NCI-H2029 (cell line): ENCODE data around the gene CREG1.
A peak's percentile ranks its signal among the peaks of the same experiment; 100 is the strongest.
"Not testable (repeated sequence)": the region's sequence is repeated elsewhere in the genome, so short reads cannot be mapped to it uniquely, and the experiment has no call there.

Source experiments
- DNase-seq: peaks from one replicate; lab custom pipeline; 2025; lab: John Stamatoyannopoulos, UW

Gene CREG1

DNA sequence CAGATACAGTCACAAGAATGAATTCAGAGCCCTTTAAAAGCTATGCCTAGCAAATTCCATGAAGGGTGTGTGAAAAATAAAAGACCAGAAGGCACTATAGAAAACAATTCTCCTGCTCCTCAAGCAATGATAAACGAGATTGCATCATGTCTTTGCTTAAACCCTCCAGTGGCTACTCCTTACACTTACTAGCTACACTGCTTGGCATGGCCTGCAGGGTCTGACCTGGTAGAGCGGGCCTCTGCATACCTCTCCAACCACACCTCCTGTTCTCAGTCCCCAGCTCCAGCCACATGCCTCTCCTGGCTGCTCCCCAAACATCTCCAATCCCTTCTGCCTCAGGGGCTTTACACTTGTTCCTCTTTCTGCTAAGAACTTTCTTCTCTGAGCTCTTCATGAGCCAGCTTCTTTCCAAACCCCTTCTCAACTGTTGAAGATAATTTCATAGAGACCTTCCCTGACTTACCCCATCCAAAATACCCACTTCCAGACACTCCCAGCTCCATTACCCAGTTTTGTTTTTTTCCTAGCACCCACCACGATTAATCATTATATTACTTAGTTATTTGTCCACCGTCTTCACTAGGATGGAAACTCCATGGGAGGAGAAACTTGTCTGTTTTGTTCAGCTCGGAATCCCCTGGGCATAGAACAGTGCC is 11.2 kb upstream of the CREG1 start:
- no peak for DNase-seq

DNA sequence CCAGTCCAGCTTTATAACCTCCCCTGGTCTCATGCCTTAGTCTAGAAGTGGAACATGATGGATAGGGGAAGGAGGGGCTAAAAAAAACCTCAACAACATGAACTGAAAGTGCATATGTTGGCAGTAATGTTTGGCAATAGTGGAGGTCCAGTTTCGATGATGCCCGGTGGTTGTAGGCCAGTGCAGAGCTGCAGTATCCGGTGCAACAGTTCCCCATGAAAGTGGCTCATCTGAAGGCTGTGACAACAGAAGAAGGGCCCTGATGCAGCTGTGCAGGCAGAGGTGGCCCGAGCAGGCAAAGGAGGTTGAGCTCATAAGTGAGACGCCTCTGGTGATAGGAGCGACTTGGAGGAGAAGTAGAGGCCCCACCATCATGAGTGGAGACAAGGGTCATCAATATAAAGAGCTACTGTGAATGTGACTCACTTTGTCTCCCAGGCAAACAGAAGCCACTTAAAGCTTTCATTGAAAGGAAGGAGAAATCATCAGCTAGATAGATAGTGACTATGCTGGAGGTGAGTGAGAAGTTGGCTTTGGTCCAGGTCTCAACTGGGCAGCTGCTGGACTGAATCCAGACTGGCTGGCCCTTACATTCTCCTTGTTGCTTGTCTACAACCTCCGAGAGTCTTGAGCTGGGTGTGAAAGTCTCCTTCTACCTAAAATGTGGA is 10.2 kb upstream of the CREG1 start:
- peak; percentile 54 for DNase-seq

DNA sequence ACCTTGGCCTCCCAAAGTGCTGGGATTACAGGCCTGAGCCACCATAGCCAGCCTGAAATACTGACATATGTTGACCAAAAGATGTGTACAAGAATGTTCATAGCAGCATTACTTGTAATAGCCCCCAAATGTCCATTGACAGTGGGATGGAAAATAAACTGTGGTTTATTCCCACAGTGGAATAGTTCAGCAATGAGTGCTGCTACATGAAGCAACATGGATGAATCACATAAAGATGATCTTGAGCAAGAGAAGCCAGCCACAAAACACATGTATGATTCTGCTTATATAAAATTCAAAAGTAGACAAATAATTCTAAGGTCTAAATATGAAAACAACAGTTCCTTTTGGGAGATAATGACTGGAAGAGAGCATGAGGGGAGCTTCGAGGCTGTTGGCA is 9.1 kb upstream of the CREG1 start:
- DNase-seq, result no peak

DNA sequence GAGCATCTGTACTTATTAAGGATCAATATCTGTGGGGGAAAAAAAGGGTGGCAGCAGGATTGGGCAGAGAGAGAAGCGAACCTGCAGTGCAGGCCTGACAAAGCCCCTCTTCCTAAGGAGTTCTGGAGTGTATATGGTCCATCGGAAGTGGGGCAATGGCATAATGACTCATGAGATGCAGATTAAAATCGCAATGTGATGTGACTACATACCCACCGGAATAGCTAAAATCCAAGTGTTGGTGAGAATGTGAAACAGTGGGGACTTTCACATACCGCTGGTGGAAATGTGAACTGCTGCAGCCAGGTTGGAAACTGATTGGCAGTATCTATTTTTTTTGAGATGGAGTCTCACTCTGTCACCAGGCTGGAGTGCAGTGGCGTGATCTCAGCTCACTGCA is 8.2 kb upstream of the CREG1 start:
- no peak for DNase-seq

- DNase-seq, result peak; percentile 71
Observed at GRCh38 chr1:167555971-167556714, 2.6 kb upstream of the CREG1 start.

DNA sequence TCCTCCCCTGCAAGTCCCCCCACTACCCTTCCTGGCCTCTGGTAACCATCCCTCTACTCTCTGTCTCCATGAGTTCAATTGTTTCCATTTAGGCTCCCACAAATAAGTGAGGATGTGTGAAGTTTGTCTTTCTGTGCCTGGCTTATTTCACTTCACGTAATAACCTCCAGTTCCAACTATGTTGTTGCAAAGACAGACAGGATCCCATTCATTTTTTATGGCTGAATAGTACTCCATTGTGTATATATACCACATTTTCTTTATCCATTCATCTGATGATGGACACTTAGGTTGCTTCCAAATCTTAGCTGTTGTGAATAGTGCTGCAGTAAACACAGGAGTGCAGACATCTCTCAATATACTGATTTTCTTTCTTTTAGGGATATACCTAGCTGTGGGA is 1.5 kb upstream of the CREG1 start:
- DNase-seq, result not testable (repeated sequence)

DNA sequence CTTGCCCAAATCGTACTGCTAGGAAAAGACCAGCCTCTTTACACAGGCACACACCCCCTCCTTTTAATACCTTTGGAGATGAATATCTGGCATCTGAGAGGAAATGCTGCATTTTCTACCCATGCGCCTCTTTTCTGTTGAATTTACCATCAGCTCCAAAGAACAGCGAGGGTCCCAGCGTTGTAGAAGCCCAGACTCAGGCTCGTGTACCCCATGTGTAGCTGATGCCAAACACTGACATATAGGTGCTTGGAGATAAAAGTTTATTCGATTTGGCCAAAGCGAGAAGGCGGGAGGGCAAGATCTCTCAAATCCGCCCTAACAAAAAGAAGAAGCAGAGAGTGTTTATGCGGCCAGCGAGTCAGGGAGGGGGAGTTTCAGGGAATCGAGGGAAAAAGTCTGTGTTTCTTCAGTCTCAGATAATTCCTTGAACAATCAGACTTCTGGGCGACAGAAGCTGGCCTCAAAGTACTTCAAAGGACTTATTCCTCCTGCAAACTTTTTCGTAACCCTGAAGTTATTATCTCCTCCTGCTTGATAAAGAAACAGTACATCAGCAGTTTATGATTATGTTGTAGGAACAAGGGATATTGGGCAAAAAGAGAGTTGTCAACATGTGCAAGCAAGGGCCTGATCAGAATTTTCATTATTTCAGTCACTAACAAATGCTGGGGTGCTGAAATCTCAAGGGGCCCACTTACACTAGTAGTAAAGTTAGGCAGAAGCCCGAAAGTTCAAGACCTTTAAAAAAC is 642 bp upstream of the CREG1 start:
- DNase-seq, result no peak

DNA sequence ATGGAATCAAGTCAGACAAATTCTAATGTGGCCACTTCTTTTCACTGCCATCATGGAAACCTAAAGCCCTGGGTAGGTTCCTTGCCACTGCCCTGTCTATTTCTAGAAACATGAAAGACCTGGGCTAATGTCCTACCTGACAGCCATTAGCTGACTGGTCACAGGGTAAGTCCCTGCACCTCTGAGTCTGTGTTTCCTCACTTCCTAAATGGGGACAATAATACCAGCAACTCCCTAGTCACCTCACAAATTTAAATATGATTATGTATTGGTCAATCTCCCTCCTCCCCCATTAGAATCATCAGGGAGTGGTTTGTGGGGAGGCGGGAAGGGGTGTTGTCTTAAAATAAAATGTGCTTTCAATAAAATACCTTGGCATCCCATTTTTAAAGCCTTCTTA is 2.2 kb downstream of the CREG1 start:
- no peak for DNase-seq

- DNase-seq, result no peak
Observed at GRCh38 chr1:167548059-167548932, 5.3 kb downstream of the CREG1 start.

GRCh38 chr1:167546935-167547334 is 6.6 kb downstream of the CREG1 start:
- DNase-seq, result no peak

- DNase-seq, result no peak
Observed at GRCh38 chr1:167545349-167545748, 8.2 kb downstream of the CREG1 start.

DNA sequence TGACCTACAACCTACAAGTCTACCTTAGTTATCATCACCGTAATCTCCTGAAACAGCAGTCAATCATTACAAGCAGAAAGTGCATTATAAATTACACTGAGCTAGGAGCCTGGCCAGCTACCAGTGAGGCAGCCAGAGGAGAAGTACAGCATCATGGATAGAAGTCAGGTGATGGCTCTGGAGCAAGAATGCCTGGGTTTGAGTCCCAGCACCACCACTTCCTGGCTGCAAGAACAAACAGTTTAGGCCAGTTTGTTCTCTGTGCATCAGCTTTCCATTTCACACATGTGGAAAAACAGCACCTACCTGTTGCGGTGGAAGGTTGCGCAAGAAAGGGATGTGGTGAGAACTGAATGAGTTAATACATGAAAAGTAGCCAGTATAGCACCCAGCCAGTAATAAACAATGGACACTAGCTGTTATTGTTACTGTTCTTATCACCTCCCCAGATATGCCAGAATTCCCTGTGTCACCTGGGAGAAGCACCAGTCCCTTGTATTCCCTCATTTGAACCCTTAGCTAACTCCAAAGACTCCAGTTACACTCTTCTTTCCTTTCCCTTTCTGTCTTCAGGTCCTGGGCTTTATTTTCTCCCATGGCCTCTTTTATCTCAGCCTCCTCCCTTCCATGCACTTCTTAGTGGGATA is 9.0 kb downstream of the CREG1 start:
- no peak for DNase-seq

- DNase-seq, result no peak
Observed at GRCh38 chr1:167543199-167543990, 10.2 kb downstream of the CREG1 start.

- no peak for DNase-seq
Observed at GRCh38 chr1:167542109-167543032, 11.2 kb downstream of the CREG1 start.

DNA sequence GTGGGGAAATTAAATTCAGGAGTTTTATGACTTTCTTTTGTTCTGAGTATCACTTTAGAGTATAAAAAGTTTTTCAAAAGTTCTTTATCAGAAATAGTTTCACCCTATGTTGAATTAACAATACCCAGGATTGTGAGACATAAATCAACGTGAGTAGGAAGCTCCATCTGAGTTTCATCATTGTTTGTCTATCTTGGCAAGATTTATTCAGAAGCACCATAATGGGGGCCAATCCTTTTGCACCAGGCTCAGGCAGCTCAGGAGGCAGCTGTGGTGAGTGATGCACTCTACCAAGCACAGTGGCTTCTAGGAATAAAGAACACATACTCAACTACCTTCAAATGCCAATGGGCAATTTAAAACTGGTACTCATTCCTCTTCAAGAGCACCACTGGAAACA is 12.0 kb downstream of the CREG1 start:
- DNase-seq, result no peak

GRCh38 chr1:167541003-167541402 is 12.6 kb downstream of the CREG1 start:
- no peak for DNase-seq

GRCh38 chr1:167538657-167539056 is 14.9 kb downstream of the CREG1 start:
- no peak for DNase-seq

DNA sequence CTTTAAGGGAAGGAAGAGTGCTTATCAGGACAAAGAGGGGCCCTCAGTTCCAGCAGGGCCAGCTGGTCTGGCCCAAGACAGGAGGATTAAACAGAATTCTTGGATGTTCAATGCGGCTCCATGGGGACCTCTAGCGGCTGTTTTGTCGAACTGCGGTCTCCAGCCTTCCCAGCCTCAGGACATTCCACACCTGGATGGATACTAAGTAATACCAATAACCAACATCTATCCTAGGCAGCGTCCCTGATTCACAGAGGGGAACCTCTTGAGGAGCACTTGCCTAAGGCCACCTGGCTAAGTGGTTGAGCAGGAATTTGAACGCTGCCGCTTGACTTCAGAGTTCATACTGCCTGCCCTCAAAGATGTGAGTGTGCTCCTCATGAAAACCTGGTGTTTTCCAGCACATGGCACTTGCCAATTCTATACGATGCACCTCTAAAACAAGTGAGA is 19.7 kb downstream of the CREG1 start:
- DNase-seq, result peak; percentile 5
